ENCODE data around the gene WRNIP1.

DNA sequence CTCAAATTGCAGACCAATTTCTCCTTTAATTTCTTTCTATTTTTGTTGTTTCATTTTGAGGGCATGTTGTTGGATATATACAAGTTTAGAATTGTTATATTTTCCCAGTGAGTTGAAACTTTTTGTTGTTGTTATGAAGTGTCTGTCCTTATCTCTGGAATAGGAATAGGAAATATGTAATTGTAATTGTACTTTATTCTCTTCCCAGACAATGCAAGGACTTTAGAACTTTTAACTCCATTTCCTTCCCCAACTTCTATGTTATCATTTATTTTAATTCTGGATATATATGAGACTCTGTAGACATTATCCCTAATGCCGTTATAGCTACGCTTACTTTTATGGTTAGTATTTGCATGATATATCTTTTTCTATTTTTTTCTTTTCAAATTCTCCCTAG, 64.1 kb downstream of the WRNIP1 start:
- TF ChIP-seq, protein P1, sequence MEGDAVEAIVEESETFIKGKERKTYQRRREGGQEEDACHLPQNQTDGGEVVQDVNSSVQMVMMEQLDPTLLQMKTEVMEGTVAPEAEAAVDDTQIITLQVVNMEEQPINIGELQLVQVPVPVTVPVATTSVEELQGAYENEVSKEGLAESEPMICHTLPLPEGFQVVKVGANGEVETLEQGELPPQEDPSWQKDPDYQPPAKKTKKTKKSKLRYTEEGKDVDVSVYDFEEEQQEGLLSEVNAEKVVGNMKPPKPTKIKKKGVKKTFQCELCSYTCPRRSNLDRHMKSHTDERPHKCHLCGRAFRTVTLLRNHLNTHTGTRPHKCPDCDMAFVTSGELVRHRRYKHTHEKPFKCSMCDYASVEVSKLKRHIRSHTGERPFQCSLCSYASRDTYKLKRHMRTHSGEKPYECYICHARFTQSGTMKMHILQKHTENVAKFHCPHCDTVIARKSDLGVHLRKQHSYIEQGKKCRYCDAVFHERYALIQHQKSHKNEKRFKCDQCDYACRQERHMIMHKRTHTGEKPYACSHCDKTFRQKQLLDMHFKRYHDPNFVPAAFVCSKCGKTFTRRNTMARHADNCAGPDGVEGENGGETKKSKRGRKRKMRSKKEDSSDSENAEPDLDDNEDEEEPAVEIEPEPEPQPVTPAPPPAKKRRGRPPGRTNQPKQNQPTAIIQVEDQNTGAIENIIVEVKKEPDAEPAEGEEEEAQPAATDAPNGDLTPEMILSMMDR (IDR thresholded peaks at IDR 0.05) = no peak
- TF ChIP-seq POLR2A (IDR thresholded peaks at IDR 0.05) = no peak

All from uterus (tissue), 2 donors.